ENCODE data around the gene CPXM2.

CPXM2 gene

DNA sequence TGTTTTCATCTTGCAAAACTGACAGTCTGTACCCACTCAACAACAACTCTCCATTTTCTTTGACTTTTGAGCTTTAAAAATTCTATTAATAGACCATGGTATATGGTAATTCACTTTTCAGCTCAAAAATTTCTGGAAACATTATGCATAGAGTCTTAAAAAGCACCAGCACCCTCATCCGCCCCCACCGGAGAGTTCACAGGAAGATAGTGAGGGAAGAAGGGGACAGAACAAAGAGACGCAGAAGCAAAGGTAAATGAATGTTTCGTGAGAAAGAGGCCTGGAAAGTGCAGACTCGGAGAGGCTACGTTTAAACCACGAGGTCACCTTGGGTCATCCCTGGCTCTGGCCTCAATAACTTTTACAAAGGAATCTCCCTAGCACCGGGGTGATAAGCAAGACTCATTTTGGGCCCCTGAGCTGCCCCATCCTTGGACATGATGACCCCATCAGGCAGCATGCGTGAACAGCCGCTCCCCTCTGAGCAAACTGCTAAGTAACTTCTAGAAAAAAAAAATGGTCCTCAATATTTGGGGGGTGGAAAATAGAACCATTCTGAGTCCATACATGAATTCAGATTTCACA, 96.3 kb downstream of the CPXM2 start:
- no peak for DNase-seq

DNA sequence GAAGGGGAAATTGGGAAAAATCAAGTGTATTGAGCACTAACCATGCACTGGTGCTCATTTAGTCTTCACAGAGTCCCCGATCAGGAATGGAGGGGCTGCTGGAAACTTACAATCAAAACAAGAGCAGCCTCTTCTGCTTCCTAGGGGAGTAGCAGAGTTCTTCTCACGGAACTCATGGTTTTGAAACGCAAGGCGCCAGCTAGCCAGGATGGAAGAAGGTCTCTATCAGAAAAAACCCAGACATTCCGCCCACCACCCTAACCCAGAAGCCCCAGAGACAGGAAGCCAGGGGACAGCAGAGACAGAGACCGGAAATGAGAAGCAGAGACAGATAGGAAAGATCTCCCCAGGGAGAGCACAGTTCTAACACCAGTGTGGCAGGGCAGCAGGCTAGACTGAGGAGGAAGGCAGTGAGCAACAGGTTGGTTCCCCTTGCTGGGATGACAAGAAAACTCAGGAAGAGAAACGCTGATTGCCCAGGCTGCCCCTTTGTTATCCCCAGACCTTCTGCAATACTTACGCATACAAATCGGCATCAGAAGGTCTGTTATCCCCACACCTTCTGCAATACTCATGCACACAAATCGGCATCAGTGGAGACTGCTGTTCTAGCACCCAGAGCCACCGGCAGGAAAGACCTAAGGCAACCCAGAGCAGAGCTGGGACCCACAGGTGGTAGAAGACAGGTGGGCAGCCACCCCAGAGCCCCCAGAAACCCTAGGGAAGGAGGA, 99.2 kb downstream of the CPXM2 start:
- no peak for DNase-seq

DNA sequence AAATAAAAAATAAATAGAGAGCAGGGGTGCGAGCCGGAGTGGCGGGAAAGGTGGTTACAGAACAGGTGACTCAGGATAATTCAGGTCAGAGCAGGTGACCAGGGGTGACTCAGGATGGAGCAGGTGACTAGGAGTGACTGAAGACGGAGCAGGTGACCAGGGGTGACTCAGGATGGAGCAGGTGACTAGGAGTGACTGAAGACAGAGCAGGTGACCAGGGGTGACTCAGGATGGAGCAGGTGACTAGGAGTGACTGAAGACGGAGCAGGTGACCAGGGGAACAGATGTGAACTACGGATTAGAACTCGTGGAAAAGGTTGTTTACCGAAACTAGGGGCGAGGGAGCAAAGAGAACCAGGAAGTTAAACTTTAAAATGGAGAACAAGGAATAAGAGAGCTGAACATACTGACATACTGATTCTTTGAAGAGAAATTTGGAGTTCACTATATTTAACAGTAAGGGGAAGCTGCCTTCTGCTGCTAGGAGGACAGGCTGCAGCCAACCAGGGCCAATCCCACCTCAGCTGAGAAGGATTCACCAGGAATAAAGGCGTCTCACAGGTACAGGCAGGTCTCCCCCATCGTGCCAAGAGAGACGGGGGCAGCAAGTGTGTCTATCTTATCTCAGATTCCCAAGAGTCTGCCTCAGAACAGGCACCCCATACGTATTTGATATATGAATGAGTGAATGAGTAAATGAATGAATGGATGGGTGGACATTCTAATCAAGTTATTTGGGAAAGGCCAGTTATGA, 101.3 kb downstream of the CPXM2 start:
- no peak for DNase-seq

DNA sequence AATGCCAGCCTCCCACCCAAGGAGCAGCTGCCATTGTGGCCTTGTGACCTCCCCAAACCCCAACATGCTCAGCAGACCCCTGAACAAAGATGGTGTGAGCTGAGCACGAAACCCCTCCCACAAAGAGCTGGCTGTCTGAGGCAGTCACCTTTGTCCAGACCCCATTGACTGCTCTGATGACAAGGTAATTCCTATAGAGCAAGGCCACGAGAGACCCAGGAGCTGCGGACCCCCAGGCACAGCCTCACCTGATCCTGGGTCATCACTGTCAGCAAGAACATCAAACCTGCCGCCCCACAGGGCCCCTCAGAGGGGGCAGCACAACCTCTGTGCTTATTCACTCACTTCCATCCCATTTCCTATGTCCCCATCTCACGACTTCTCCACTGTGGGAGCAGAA, 102.6 kb downstream of the CPXM2 start:
- DNase-seq: no peak

DNA sequence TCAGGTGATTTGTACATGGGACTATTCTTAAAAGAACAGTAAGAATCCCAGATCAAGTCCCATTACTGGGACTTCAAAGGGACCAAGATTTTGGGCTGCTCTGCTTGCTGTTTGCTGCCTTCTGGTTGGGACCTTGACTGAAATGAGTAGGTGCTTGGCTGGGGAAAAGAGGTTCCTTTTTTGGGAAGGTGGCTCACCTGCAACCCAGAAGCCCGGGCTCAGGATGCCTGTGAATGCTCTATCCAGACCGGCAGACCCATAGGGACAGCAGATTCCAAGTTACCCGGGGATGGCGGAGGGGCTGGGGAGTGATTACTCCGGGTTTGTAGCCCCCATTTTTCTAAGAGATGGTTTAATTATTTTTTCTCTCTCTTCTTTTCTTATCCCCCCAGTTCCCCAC, 104.0 kb downstream of the CPXM2 start:
- no peak for DNase-seq

DNA sequence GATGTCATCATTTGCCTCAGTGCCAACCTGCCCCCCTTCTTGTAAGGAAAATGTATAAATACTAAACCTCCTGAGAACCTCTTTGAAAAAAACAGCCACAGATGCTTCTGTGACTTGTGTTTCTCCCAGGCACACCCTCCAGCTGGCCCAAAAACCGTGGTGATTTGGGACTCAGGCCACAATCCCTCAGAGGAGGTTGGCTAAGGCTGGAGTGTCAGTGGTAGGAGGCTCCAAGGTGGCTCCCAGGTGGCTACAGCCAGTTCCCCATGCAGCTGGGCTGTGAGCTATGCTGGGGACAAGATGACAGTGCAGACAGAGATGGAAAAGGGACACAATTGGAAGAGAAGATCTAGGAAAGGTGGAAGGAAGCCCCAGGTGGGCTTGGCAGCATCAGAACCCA, 104.7 kb downstream of the CPXM2 start:
- DNase-seq: no peak

DNA sequence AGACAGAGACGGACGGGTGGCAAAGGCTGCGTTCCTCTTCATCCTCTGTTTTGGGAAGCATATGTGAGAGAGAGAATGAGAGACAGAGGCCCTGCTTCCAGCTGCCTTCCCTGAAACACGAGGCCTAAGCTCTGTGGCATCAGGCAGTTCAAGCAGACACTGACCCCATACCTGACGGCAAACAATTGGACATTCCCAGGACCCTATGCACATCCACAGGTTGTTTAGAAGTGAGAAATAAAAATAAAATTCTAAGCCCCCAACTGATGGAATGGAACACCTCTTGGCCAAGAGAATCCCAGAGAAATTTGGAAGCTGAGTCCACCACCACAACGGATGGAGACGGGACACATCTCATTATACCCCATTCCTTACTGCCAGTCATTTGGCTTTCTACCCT, 105.3 kb downstream of the CPXM2 start:
- no peak for DNase-seq

DNA sequence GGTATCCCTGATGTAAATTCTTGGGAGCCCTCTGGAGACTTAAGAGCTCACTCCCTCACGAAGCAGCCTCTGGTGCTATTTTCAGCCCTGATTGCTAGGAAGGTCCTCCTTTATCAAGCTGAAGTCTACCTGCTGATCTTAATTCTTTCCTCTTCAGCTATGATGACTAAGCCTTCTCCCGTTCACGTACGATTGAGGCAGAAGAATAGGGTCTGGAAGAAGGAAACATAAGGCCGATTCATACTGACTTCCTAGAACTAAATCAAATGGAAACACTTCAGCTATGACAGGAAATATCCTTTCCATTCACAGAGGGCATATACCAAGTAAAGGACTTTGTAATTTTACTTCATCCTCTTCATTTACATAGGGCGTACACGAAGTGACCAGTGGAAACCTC, 107.0 kb downstream of the CPXM2 start:
- DNase-seq: no peak

DNA sequence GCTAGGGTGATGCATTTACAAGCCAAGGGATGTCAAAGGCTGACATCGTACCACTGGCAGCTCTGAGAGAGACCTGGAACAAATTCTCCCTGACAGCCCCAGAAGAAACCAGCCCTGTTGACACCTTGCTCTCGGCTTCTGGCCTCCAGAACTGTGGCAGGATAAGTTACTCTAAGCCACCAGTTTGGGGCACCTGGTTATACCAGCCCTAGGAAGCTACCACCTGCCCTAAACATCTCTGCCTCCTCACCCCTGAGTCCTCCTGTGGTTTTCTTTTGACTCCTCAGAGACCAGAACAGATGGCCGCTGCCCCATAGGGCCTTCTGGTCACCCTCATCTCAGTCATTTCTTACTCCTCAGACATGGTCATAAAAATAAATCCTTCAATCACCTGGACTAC, 107.4 kb downstream of the CPXM2 start:
- DNase-seq: no peak

DNA sequence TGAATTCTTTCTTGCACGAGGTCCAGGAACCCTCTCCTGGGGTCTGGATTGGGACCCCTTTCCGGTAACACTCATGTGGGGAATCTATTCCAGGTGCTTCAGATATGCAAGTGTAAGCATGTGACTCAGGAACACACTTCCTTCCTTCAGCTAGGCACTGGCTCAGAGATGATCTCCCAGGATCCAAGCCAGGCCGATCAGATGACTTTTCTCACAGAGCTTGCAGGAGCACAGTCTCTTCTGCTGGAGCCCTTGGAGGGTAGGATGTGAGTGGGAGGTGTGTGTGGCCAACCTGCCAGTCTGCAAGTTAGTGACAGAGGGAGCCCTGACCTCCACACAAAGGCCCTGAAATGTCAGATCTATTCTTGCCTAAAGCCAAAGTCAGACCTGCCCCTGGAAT, 108.3 kb downstream of the CPXM2 start:
- no peak for DNase-seq

DNA sequence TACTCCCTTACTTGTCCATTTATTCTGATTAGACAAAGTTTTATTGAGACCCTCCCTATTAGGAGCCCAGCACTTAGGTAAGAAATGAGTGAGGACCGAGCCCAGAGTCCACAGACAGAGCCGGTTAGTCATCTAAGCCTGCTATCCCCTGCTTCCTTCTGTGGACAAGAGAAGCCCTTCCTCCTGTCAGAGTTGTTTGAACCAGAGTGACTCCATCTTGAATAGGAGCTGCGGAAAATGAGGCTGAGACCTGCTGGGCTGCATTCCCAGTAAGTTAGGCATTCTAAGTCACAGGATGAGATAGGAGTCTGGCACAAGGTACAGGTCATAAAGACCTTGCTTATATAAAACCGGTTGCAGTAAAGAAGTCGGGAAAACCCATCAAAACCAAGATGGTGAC, 109.1 kb downstream of the CPXM2 start:
- DNase-seq: no peak

DNA sequence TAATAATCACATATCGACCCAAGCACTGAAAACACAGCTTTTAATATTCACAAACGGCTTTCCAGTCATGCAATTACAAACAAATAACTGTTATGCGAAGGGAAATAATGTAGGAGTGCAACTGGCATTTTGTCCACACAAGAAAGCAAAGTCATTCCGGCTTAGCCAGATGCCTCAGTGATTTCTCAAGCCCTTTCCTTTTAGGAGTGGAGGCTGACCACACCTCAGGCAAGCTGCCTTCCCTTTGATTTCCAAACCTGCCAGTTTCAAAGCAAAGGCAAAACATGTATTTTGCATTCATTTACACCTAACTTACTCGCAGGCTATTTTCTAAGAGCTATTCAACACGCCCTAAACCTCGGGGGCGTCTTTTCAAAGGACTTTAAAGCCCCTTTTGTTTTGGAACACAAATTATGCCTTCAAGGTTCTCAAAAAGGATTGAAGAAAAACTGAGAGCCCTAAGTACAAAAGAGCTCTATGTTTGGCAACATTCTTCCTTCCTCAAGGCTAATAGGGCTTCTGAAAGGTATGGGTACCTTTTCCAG, 109.6 kb downstream of the CPXM2 start:
- DNase-seq: no peak

DNA sequence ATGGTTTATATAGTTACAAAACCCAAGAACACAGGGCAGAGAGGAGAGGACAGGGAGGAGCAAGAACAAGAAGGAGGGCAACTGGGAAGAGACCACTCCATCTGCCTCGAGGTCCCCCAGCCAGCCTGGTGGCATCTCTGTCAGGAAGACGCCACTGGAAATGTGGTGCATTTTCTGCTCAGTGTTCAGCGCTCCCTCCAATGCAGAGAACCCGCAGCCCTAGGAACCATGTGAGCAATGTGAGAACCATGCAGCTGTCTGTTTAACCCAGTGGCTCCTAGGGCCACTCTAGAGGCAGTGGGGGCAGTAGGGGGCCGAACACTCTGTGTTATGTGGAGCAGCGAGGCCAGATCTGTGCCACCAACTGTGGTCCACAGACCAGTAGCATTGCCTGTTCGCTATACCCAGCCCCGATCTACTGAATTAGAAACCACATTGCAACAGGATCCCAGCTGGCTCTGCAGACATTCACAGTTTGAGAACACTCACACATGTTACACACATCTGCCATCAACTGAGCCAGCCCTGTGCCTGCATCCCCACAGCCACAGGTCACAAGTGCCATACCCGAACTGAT, 110.2 kb downstream of the CPXM2 start:
- no peak for DNase-seq

DNA sequence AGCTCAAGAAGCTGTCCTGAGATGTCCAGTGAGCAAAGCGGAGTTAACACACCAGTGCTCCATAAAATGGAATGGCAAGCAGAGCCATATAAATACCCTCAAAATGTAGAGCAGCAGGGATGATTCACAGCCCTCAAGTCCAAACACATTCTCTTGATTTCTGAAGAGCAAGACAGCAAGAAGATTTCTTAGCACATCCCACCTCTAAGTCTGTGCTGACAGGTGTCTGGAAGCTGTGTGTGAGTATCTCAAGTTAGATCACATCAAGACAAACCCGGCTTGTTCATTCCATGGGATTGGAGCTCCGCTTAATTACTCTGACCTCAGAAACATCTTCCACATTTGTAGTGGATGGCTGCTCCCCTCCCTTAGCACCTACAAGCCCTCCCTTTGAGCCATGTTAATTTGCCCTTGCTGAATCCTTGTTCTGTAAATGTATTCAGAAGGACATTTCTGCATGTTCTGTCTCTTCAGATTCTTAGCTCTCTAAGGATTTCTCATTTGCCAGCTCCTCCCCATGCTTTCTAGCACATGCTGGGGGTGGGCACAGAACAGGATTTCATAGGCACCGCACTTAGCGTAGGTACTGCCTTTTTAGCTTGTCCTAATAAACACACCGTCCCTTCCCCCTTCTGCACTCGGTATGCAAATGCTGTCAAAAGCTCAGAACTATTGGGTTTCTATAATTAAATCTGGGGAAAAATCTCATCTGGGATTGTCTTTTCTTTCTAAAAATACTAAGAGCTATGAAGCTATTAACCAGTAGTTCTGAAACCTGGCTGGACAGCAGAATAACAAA, 112.7 kb downstream of the CPXM2 start:
- no peak for DNase-seq

DNA sequence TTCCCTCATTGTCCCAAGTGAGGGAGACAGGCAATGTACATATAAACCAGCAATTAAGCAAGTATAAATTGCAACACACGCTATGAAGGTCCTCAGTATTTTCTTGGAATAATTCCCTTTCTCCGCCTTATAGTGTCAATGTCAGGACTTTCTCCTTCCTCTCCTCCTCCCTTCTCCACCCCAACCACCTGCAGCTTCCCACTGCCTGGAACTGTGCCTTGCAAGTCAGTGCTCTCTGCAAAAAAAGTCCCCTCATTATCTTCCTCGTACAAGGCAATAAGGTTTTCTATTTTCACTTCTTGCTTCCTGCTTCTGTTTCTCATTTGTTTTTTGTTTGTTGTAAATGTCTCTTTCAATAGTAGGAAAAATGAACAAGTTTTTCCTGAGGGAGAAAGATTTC, 113.7 kb downstream of the CPXM2 start:
- DNase-seq: no peak

DNA sequence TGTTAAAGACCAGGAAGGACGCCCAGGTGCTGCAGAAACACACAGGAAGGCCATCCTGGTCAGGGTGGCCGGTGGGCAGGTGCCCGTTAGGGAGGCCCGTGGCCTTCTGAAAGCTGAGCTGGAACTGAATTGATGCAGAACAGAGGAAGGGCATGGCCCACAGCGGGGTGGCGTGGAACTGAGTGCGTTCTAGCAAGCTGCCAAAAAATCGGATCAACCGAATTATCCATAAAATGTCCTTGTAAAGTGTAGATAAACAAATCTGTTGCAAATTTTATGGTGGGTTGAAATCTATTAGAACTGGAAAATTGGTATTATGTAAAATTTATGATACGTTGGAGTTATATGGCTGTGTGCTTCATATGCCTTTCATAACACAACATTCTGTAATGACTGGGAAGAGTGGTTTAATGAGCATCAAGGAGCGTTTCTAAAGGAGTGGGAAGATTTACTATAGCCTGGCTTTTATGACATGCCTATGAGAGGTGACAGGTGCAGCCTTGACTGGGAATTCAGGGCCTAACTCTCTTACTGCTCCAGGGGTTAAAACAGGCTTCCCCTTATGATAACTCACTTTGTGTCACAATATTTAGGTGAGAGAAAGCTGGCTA, 117.4 kb downstream of the CPXM2 start:
- no peak for DNase-seq

DNA sequence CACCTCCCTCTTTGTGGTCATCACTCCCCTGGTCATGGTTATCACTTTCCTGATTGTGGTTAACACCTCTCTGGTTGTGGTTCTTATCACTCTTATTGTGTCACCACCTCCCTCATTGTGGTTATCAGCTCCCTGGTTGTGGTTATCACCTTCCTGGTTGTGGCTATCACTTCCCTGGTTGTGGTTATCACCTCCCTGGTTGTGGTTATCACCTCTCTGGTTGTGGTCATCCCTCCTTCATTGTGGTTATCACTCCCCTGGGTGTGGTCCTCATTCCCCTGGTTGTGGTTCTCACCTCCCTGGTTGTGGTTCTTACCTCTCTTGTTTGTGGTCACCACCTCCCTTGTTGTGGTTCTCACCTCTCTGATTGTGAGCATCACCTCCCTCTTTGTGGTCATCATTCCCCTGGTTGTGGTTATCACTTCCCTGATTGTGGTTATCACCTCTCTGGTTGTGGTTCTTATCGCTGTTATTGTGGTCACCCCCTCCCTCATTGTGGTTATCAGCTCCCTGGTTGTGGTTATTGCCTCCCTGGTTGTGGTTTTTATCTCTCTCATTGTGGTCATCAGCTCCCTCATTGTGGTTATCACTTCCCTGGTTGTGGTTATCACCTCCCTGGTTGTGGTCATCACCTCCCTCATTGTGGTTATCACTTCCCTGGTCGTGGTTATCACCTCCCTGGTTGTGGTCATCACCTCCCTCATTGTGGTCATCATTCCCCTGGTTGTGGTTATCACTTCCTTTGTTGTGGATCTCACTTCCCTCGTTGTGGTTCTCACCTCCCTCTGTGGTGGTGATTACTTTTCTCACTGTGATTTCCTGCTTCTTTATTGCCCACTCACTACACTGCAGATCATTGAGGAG, 118.7 kb downstream of the CPXM2 start:
- DNase-seq: no peak

DNA sequence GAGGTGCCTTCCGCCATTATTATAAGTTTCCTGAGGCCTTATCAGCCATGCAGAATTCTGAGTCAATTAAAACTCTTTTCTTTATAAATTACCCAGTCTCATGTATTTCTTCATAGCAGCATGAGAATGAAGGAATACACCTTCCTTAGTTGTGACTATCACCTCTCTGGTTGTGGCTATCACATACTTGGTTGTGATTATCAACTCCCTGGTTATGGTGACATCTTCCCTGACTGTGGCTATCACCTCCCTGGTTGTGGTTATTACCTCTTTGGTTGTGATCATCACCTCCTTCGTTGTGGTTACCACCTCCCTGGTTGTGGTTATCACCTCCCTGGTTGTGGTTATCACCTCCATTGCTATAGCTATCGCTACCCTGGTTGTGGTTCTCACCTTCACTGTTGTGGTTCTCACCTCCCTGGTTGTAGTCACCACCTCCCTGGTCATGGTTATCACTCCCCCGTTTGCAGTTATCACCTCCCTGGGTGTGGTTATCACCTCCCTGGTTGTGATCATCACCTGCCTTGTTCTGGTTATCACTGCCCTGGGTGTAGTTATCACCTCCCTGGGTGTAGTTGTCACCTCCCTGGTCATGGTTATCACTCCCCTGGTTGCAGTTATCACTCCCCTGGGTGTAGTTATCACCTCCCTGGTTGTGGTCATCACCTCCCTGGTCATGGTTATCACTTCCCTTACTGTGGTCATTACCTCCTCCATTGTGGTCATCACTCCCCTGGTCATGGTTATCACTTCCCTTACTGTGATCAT, 119.5 kb downstream of the CPXM2 start:
- DNase-seq: no peak

DNA sequence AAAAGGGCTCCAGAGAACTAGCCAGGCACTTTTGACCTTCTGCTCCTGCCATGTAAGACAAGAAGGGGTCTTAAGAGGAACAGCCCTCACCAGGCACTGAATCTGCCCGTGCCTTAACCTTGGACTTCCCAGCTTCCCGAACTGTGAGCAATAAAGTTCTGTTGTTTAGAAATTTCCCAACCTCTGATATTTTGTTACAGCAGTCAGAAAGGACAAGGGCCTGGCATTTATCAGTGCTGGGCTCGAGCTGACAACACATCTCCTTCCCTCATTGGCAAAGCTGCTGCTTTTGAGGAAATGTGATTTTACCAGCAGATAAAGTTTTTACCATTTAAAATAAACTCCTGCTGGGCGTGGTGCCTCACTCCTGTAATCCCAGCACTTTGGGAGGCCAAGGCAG, 122.0 kb downstream of the CPXM2 start:
- no peak for DNase-seq

DNA sequence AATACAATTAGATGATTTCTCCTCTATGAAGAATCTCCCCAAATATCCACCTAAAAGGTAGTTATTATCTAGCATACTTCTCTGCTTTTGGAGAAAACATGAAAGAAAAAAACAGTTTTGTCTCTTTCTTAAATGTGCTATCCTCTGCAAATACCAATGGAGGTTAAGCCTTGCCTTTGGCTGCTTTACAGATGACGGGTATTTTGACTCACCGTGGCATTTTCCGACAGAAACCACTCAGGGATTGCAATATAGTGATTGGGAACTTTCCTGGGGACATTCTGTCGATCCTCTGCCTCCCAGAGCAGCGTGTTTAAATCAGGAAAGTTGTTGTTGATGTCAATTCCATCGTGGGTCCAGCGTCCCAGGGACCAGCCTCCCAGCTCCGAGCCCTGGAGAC, 124.8 kb downstream of the CPXM2 start:
- DNase-seq: no peak

DNA sequence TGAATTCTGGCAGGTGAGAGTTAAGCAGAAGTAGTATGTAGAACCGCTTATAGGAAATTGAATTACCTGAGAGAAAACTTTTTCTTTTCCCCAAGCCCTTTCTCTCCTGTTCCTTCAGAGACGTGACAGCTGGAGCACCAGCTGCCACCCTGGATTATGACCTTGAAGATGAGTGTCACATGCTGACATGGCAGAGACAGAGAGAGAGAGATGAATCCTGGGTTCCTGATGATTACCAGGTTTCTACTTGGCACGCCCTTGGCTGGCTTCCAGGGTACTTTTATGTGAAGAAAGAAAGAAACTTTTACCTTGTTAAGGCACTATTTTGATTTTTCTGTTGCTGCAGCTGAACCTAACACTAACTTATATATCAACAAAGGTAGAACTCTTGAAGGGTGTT, 125.6 kb downstream of the CPXM2 start:
- DNase-seq: no peak
